Testis (tissue), 2 donors: ENCODE results near the gene DNAJC3.

Experiments
- POLR2A ChIP-seq: fragments of 450-650 bp; IDR thresholded peaks from one replicate; pipeline ENCODE4 v1.6.1; 2017; ENCODE audit warnings: antibody characterized with exemption, mild to moderate bottlenecking, moderate library complexity
- TF ChIP-seq, protein P1 (sequence below), 3 experiments: fragments of 450-650 bp in 2 of 3; fragments of 200-600 bp in 1 of 3; sonication (generic) in 1 of 3; IDR thresholded peaks; one replicate each; pipeline ENCODE4 v1.5.1; 2016 to 2019; ENCODE audit warnings: antibody characterized with exemption in 3 of 3, mild to moderate bottlenecking in 2 of 3, moderate library complexity in 1 of 3

- TF ChIP-seq POLR2A = no peak
- TF ChIP-seq, protein P1, sequence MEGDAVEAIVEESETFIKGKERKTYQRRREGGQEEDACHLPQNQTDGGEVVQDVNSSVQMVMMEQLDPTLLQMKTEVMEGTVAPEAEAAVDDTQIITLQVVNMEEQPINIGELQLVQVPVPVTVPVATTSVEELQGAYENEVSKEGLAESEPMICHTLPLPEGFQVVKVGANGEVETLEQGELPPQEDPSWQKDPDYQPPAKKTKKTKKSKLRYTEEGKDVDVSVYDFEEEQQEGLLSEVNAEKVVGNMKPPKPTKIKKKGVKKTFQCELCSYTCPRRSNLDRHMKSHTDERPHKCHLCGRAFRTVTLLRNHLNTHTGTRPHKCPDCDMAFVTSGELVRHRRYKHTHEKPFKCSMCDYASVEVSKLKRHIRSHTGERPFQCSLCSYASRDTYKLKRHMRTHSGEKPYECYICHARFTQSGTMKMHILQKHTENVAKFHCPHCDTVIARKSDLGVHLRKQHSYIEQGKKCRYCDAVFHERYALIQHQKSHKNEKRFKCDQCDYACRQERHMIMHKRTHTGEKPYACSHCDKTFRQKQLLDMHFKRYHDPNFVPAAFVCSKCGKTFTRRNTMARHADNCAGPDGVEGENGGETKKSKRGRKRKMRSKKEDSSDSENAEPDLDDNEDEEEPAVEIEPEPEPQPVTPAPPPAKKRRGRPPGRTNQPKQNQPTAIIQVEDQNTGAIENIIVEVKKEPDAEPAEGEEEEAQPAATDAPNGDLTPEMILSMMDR (IDR thresholded peaks at IDR 0.05) = no peak
These were observed 32.3 kb upstream of the DNAJC3 start, which contains the start of gene DZIP1 for GRCh38 chr13:95644601-95645052.
